Measurements from ENCODE around the gene BCKDK.
A peak's percentile ranks its signal among the peaks of the same experiment; 100 is the strongest.
"Not testable (repeated sequence)": the region's sequence is repeated elsewhere in the genome, so short reads cannot be mapped to it uniquely, and the experiment has no call there.

BCKDK gene

DNA sequence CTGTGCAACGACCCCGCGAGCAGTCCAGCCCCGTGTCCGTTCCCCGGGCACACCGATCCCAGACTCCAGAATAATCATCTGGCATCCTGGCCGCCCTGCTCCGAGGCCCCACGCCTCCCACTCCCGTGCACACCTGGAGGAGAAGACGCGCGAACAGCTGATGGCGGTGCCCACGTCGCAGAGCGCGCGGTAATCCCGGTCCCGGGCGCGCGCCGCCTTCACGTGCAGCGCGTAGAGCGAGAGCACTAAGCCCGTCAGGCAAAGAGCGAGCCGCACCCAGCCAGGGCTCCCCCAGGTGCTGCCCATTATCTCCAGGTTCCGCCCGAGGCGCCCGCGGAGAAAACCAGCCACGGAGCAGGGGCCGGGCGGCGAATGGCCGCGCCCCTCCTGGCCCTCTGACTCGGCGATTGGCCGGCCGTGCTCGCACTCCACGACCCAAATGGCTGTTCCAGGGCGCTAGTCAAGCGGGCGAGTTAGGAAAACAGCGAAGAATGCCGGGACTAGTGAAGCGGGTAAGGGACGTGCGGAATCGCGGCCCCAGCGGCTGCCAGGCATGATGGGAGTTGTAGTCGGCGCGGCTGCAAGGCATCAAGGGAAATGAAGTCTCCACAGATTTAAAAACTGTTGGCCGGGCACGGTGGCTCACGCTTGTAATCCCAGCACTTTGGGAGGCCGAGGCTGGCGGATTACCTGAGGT, 13.6 kb upstream of the BCKDK start, which contains the start of gene VKORC1:
VKORC1 (minus strand) TSS at position 374 of the 697 bp plus-strand sequence; CDS start at position 306, 68 bp downstream.
- H3K4me2 ChIP-seq: peak within 1 kb of the TSS; percentile 96
- no peaks in the 10 kb centered on the region for H3K27me3 ChIP-seq
- peaks cover 30% of the 10 kb centered on the region for H3K36me3 ChIP-seq
- H3K27ac ChIP-seq: peak within 1 kb of the TSS; percentile 85
- no peaks in the 10 kb centered on the region for H3K9me3 ChIP-seq
- no peak for TF ChIP-seq Cebpa-rat (IDR thresholded peaks at IDR 0.05)
- H4K20me1 ChIP-seq: peaks cover 20% of the 10 kb centered on the region; the same call in 1 of the 2 replicates
- peak within 1 kb of the TSS; percentile 95 for H3K4me3 ChIP-seq
- peaks cover 30% of the 10 kb centered on the region for H3K4me1 ChIP-seq
- peak within 1 kb of the TSS; percentile 92 for H3K9ac ChIP-seq

- Histone ChIP-seq H3K4me3 (no peak overlapping the region), H3K9me3 (no peaks in the 10 kb centered on the region), H3K4me2 (no peak overlapping the region), H4K20me1 (no peaks in the 10 kb centered on the region), H3K4me1 (peaks cover 14% of the 10 kb centered on the region), H3K36me3 (no peaks in the 10 kb centered on the region), H3K27ac (no peak overlapping the region), H3K27me3 (no peaks in the 10 kb centered on the region), H3K9ac (no peak overlapping the region)
- TF ChIP-seq Cebpa-rat (IDR thresholded peaks at IDR 0.05): no peak
Measured at GRCh38 chr16:31099860-31100638, 8.1 kb upstream of the BCKDK start.

DNA sequence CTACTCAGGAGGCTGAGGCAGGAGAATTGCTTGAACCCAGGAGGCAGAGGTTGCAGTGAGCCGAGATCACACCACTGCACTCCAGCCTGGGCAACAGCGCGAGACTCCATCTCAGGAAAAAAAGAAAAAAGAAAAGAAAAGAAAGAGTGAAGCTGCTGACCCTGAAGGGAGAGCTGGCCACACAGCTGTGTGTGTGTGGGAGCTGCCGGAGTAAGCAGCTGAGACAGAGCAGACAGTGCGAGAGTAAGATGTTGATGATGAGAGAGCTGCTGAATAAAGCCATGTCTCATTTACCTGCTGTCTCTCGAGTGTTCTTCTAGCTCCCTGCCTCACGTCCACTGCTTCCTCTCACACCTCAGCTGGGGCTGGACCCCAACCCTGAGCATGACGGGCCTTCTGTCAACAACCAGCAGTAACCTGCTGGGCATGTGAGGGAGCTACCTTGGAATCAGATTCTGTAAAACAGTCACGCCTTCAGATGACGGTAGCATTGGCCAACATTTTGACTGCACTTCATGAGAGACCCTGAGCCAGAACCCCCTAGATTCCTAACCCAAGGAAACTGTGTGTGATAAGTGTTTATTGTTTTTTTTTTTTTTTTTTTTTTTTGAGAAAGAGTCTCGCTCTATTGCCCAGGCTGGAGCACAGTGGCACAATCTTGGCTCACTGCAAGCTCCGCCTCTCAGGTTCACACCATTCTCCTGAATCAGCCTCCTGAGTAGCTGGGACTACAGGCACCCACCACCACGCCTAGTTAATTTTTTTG, 7.1 kb upstream of the BCKDK start:
- not testable (repeated sequence) for H3K4me1 ChIP-seq, H3K9me3 ChIP-seq, H3K4me2 ChIP-seq, H4K20me1 ChIP-seq, H3K27ac ChIP-seq, H3K36me3 ChIP-seq, H3K27me3 ChIP-seq, H3K4me3 ChIP-seq, H3K9ac ChIP-seq

- no peaks in the 10 kb centered on the region for H4K20me1 ChIP-seq
- H3K9me3 ChIP-seq: no peaks in the 10 kb centered on the region
- TF ChIP-seq Cebpa-rat (IDR thresholded peaks at IDR 0.05): no peak
- peak overlapping the region; percentile 42 for H3K4me2 ChIP-seq
- no peak overlapping the region for H3K9ac ChIP-seq
- peaks cover 40% of the 10 kb centered on the region for H3K4me1 ChIP-seq
- peak overlapping the region; percentile 75 for H3K27ac ChIP-seq
- H3K4me3 ChIP-seq: no peak overlapping the region
- H3K27me3 ChIP-seq: no peaks in the 10 kb centered on the region
- H3K36me3 ChIP-seq: peaks cover 17% of the 10 kb centered on the region
Measured at GRCh38 chr16:31105677-31106213, 2.4 kb upstream of the BCKDK start.

DNA sequence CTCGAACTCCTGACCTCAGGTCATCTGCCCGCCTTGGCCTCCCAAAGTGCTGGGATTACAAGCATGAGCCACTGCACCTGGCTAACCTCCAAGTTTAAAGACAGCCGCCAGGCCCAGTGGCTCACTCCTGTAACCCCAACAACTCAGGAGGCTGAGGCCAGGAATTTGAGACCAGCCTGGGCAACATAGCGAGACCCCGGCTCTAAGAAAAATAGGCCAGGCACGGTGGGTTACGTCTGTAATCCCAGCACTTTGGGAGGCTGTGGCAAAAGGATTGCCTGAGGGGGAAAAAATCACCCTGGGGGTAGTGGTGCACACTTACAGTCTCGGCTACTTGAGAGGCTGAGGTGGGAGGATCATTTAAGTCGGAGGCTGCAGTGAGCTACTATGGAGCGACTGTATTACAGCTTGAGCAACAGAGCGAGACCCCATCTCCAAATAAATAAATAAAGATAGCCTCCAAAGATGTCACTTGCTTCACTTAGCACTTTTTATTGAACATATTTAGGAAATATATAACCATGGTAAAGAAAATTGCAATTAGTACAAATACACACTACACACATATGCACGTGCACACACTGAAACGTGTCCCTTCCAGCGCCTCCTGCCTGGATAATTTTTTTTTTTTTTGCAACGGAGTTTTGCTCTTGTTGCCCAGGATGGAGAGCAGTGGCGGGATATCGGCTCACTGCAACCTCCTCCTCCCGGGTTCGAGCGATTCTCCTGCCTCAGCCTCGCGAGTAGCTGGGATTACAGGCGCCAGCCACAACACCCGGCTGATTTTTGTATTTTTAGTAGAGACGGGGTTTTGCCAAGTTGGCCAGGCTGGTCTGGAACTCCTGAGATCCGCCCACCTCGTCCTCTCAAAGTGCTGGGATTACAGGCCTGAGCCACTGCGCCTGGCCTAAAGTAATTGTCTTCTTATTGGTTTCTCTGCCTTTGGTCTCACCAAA, 1.4 kb upstream of the BCKDK start:
- Histone ChIP-seq H4K20me1 (no peaks in the 10 kb centered on the region), H3K27ac (0 out of 2 replicates have a peak overlapping the region, but pooled peaks have one; percentile 23), H3K4me2 (peak overlapping the region; percentile 98), H3K9me3 (no peaks in the 10 kb centered on the region), H3K27me3 (no peaks in the 10 kb centered on the region), H3K36me3 (peaks cover 27% of the 10 kb centered on the region), H3K9ac (peak overlapping the region; percentile 95; the same call in 1 of the 2 replicates), H3K4me1 (peaks cover 40% of the 10 kb centered on the region), H3K4me3 (no peak overlapping the region; the same call in 1 of the 2 replicates)
- TF ChIP-seq Cebpa-rat (IDR thresholded peaks at IDR 0.05): no peak

DNA sequence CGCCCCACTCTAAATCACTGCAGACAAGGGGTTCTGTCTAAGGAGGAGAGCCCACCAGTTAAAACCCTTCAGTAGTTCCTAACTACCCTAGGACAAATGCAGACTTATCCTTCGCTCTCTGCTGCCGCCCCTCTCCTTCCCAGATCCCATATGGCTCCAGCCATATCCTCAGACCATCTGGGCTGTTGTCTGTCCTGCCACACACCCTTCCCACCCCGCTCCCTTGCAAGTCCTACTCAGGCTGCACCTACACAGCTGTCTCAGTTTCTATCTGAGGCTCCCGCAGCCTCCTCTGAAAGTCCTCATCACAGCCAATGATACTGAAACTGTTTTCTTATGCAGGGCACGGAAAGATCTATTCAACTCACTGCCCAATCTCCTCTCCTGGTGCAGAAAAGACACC, 720 bp upstream of the BCKDK start:
- Histone ChIP-seq H4K20me1 (no peaks in the 10 kb centered on the region), H3K27me3 (no peaks in the 10 kb centered on the region), H3K4me2 (peak overlapping the region; percentile 98), H3K27ac (0 out of 2 replicates have a peak overlapping the region, but pooled peaks have one; percentile 23), H3K4me3 (peak overlapping the region; percentile 100), H3K36me3 (peaks cover 34% of the 10 kb centered on the region), H3K9ac (peak overlapping the region; percentile 95; the same call in 1 of the 2 replicates), H3K4me1 (peaks cover 43% of the 10 kb centered on the region), H3K9me3 (no peaks in the 10 kb centered on the region)
- no peak for TF ChIP-seq Cebpa-rat (IDR thresholded peaks at IDR 0.05)

DNA sequence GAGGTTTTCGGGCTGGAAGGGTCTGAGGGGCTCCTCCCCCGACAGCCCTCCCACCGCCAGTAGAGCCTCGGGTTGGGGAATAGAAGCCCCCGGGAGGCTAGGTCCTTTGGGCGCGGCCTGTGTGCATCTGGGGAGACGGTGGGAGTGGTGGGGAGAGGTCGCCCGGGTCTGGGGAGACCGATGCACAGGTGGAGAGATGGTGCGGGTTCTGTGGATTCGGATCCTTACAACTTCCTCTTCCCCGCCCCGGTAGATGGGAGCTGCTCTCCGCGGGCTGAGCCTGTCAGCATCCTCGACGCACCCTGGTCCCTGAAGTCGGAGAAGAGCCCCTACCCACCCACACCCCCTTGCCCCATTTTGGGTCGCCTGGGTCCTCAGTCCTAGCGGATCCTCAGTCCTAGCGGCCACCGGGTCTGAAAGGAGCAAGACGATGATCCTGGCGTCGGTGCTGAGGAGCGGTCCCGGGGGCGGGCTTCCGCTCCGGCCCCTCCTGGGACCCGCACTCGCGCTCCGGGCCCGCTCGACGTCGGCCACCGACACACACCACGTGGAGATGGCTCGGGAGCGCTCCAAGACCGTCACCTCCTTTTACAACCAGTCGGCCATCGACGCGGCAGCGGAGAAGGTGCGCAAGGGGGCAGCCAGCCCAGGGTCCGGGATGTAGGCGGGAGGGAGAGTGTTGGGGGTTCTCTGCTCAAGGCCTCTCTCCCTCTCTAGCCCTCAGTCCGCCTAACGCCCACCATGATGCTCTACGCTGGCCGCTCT, 790 bp downstream of the BCKDK start:
- peak overlapping the region; percentile 90 for H3K27ac ChIP-seq
- TF ChIP-seq Cebpa-rat (IDR thresholded peaks at IDR 0.05): no peak
- peaks cover 59% of the 10 kb centered on the region for H3K4me1 ChIP-seq

GRCh38 chr16:31109622-31110021, 1.4 kb downstream of the BCKDK start:
- no peak for TF ChIP-seq Cebpa-rat (IDR thresholded peaks at IDR 0.05)
- no peak overlapping the region for H3K9ac ChIP-seq
- H4K20me1 ChIP-seq: no peaks in the 10 kb centered on the region
- peaks cover 65% of the 10 kb centered on the region for H3K4me1 ChIP-seq
- H3K36me3 ChIP-seq: peaks cover 43% of the 10 kb centered on the region
- no peaks in the 10 kb centered on the region for H3K9me3 ChIP-seq
- no peak overlapping the region for H3K27ac ChIP-seq
- no peak overlapping the region; the same call in 1 of the 2 replicates for H3K4me3 ChIP-seq
- no peaks in the 10 kb centered on the region for H3K27me3 ChIP-seq
- H3K4me2 ChIP-seq: peak overlapping the region; percentile 98

More for the DNA sequence above, 790 bp downstream of the BCKDK start:
- Histone ChIP-seq H3K9me3 (no peaks in the 10 kb centered on the region), H3K4me2 (peak overlapping the region; percentile 98), H3K27me3 (no peaks in the 10 kb centered on the region), H3K4me3 (peak overlapping the region; percentile 100), H3K9ac (peak overlapping the region; percentile 95), H3K36me3 (peaks cover 43% of the 10 kb centered on the region), H4K20me1 (no peaks in the 10 kb centered on the region)

Data from BLaER1 (cell line).